WERI-Rb-1 (cell line): Measurements from ENCODE around the gene IFT43.

ENCODE experiments used
- DNase-seq: peaks from one replicate; pipeline ENCODE4 v3.0.0-alpha.2; 2020
- H3K27ac ChIP-seq: fragments of 250-450 bp; sonication (Bioruptor Pico); 2 replicates; pipeline ENCODE4 v1.5.1; 2020; ENCODE audit warnings: mild to moderate bottlenecking, moderate library complexity
- H3K27me3 ChIP-seq: fragments of 250-450 bp; sonication (Bioruptor Pico); 2 replicates; pipeline ENCODE4 v1.5.1; 2021; ENCODE audit warnings: mild to moderate bottlenecking, low read depth, moderate library complexity; ENCODE audit not compliant: insufficient read depth, severe bottlenecking
- H3K36me3 ChIP-seq: fragments of 250-450 bp; sonication (Bioruptor Pico); 2 replicates; pipeline ENCODE4 v1.5.1; 2020; ENCODE audit warnings: mild to moderate bottlenecking, moderate library complexity
- H3K4me3 ChIP-seq: 2 replicates; pipeline ENCODE4 v1.5.1; 2011; ENCODE audit warnings: low read depth, mild to moderate bottlenecking, control low read depth, low read length
- H3K9me3 ChIP-seq: fragments of 250-450 bp; sonication (Bioruptor Pico); 2 replicates; pipeline ENCODE4 v1.5.1; 2021; ENCODE audit warnings: mild to moderate bottlenecking, moderate library complexity; ENCODE audit not compliant: severe bottlenecking
- TF ChIP-seq, protein P1 (sequence below): IDR thresholded peaks from 2 replicates; pipeline ENCODE4 v1.5.1; 2011; ENCODE audit warnings: low read depth, mild to moderate bottlenecking, control low read depth, inconsistent platforms, low read length

IFT43 gene

DNA sequence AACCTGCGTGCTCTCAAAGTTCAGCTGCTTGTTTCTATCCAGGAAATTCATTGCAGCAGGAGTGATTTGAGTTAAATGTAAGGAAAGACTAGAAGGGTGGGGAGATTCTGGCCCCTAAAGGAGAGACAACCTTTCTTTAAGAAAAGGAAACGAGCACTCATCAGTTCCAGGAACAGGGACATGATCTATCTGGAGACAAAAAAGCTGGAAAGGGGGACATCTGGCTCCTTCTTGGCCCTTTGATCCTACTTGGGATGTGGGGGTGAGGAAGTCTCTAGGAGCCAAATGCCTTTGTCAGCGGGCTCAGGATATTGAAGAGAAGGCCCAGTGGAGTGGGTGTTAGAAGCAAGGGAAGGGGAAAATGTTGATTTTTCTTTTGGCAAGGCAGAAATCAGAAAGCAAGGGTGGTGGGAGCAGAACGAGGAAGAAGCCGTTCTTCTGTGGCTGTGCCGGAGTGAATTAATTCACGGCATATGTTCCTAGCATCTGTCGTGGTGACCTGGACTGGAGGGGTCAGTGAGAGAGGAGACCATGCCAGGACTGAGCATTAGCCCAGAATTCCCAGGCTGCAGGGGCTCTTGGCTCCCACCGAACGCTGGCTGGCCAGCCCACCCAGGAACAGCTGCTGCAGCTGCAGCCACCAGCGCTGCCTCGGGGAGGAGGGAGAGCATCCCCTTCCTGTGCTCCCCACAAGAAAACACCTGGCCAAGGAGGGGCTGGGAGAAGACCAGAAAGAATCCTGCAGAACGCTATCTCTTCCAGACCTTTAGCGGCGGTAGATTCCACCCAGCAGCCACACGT is 103.4 kb downstream of the IFT43 start:
- peak; percentile 69 for DNase-seq
- Histone ChIP-seq H3K27me3 (no peaks in the 10 kb centered on the region), H3K27ac (peak overlapping the region; percentile 84), H3K36me3 (no peaks in the 10 kb centered on the region), H3K4me3 (peak overlapping the region; percentile 16), H3K9me3 (no peaks in the 10 kb centered on the region)
- TF ChIP-seq, protein P1, sequence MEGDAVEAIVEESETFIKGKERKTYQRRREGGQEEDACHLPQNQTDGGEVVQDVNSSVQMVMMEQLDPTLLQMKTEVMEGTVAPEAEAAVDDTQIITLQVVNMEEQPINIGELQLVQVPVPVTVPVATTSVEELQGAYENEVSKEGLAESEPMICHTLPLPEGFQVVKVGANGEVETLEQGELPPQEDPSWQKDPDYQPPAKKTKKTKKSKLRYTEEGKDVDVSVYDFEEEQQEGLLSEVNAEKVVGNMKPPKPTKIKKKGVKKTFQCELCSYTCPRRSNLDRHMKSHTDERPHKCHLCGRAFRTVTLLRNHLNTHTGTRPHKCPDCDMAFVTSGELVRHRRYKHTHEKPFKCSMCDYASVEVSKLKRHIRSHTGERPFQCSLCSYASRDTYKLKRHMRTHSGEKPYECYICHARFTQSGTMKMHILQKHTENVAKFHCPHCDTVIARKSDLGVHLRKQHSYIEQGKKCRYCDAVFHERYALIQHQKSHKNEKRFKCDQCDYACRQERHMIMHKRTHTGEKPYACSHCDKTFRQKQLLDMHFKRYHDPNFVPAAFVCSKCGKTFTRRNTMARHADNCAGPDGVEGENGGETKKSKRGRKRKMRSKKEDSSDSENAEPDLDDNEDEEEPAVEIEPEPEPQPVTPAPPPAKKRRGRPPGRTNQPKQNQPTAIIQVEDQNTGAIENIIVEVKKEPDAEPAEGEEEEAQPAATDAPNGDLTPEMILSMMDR, result no peak

DNA sequence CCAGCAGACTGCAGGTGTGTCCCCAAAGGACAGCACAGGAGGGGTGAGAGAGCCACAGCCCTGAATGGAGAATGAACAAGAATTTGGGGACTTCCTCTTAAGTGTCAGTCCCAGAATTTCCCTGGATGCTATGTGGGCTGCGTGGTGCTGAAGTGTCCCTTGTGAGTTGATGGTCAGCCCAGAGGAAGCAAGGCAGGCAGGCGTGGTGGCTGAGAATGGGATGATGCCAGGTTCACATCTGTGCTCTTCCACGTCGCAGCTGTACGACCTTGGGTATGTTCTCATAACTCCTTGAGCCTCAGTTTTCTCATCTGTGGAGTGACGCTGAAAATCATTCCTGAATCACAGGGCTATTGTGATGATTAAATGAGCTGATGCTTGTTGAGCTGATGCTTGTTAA is 104.0 kb downstream of the IFT43 start:
- Histone ChIP-seq H3K9me3 (no peaks in the 10 kb centered on the region), H3K36me3 (no peaks in the 10 kb centered on the region), H3K27me3 (no peaks in the 10 kb centered on the region), H3K27ac (peak overlapping the region; percentile 84), H3K4me3 (peak overlapping the region; percentile 16)
- TF ChIP-seq, protein P1, result no peak
- DNase-seq, result no peak

DNA sequence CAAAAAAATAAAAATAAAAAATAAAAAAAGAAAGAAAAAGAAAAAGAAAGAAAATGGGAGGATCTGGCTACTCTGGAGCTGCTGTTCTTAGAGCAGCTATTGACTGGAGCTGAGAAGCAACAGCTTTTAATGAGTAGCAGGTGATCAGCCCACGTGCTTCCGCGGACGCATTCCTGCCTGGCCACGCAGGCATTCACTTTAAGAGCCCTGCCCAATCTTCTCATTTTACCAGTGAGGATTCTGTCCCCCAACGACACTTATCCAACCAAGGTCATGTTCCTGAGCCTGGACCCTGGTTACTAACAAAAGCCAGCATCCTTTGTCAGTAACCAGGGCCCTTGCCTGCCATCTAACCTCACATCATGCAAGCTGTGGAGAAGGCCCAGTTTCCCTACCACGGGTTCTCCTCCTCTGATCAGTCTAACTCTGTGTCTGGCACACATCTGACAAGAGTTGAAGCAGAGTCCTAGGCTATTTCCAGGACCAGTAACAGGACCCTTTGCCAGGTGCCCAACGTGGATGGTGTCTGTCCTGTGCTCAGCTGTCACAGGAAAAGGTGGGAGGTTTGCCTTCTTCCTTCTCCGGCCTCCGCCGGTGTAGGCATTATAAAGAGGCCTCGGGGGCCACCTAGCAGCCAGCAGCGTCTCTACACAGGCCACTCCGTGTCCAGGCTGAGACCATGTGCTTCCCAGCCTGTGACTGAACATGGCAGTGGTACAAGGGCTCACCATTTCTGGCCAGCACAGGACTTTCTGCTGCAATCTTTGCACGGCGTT is 105.2 kb downstream of the IFT43 start:
- Histone ChIP-seq H3K27ac (peak overlapping the region; percentile 21), H3K4me3 (no peak overlapping the region), H3K27me3 (no peaks in the 10 kb centered on the region), H3K36me3 (no peaks in the 10 kb centered on the region), H3K9me3 (no peaks in the 10 kb centered on the region)
- TF ChIP-seq, protein P1, result peak; percentile 87
- peak; percentile 85 for DNase-seq

DNA sequence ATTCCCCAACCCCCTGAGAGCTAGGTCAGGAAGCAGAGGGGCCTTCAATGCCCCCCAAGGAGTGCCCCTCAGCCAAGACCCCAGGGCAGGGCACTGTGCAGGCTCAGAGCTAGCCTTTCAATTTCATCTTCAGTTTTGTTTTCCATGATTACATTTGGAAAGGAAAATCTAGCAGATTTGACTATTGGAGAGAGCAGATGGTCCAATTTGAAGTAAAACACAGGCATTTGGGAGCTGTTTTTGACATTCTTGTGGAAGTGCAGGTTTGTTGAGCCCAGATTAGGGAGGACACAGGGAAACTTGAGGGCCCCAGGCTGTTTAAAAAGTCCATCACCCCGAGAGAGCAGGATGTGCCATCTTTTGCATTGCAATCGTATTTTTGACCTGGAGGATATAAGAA is 107.5 kb downstream of the IFT43 start:
- Histone ChIP-seq H3K27ac (no peak overlapping the region), H3K27me3 (no peaks in the 10 kb centered on the region), H3K9me3 (no peaks in the 10 kb centered on the region), H3K4me3 (no peak overlapping the region), H3K36me3 (no peaks in the 10 kb centered on the region)
- DNase-seq, result no peak
- TF ChIP-seq, protein P1, result no peak

DNA sequence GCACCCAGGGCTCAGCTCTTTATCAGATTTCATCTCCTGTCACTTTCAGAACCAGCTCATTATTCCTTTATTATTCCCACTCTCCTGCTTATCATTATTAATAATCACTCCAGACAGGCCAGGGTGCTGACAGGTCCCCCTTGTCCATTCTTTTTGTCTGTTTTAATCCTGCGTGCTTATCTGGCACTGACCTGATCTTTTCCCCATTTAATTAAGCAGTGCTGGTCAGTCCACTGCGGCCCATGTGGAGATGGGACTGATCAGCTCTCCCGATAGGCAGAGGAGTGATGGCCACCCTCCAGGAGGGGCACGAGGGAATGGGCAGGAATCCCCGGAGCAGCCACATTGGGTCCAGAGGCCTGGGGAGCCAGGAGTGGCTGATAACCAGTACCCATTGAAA is 110.7 kb downstream of the IFT43 start:
- no peak for DNase-seq
- Histone ChIP-seq H3K36me3 (no peaks in the 10 kb centered on the region), H3K9me3 (no peaks in the 10 kb centered on the region), H3K4me3 (no peak overlapping the region), H3K27ac (no peak overlapping the region), H3K27me3 (no peaks in the 10 kb centered on the region)
- TF ChIP-seq, protein P1, result no peak
